Astrocyte (in vitro differentiated cells and primary cell): ENCODE results near the gene CDK5RAP2. TPM values are rescaled to one million over a fixed set of nuclear protein-coding genes. Genes with fewer than 3 reads are reported as not detected.

Experiments
- DNase-seq: peaks from one replicate; pipeline ENCODE4 v3.0.0-alpha.2; 2010; ENCODE audit warnings: low read depth
- FAIRE-seq: peaks from 2 replicates; lab custom pipeline; 2011; peaks lifted over from hg19 to GRCh38; lab: Jason Lieb, UNC
- H2AFZ ChIP-seq: 2 replicates; pipeline ENCODE4 v1.6.0; 2012; ENCODE audit warnings: low read depth, low read length, inconsistent platforms
- H3K27ac ChIP-seq: 2 replicates; pipeline ENCODE4 v1.5.1; 2011; ENCODE audit warnings: low read depth, low read length, inconsistent platforms
- H3K27me3 ChIP-seq: 2 replicates; pipeline ENCODE4 v1.6.0; 2011; ENCODE audit warnings: low read length, inconsistent platforms; ENCODE audit not compliant: insufficient read depth
- H3K36me3 ChIP-seq: 2 replicates; pipeline ENCODE4 v1.5.1; 2011; ENCODE audit warnings: low read length, inconsistent platforms; ENCODE audit not compliant: insufficient read depth
- H3K4me1 ChIP-seq: 2 replicates; pipeline ENCODE4 v1.5.1; 2011; ENCODE audit warnings: low read length, inconsistent platforms; ENCODE audit not compliant: insufficient read depth
- H3K4me2 ChIP-seq: 2 replicates; pipeline ENCODE4 v1.6.0; 2012; ENCODE audit warnings: low read length, inconsistent platforms
- H3K4me3 ChIP-seq: 2 replicates; pipeline ENCODE4 v1.5.1; 2011; ENCODE audit warnings: low read depth, mild to moderate bottlenecking, low read length, inconsistent platforms; ENCODE audit not compliant: insufficient read depth
- H3K79me2 ChIP-seq: 2 replicates; pipeline ENCODE4 v1.6.0; 2012; ENCODE audit warnings: mild to moderate bottlenecking, low read length, inconsistent platforms; ENCODE audit not compliant: insufficient read depth
- H3K9ac ChIP-seq: 2 replicates; pipeline ENCODE4 v1.6.0; 2012; ENCODE audit warnings: mild to moderate bottlenecking, low read length, inconsistent platforms
- H3K9me3 ChIP-seq: 2 replicates; pipeline ENCODE4 v1.5.1; 2012; ENCODE audit warnings: low read depth, mild to moderate bottlenecking, low read length, inconsistent platforms; ENCODE audit not compliant: insufficient read depth
- H4K20me1 ChIP-seq: 2 replicates; pipeline ENCODE4 v1.6.0; 2012; ENCODE audit warnings: low read length, inconsistent platforms; ENCODE audit not compliant: insufficient read depth
- H3K27ac Mint-ChIP-seq: one replicate; pipeline ENCODE4 v1.8.0; 2021; ENCODE audit warnings: mild to moderate bottlenecking, mixed read lengths; ENCODE audit not compliant: unreplicated experiment
- H3K27me3 Mint-ChIP-seq: one replicate; pipeline ENCODE4 v1.8.0; 2021; ENCODE audit warnings: low read depth, mixed read lengths; ENCODE audit not compliant: unreplicated experiment
- H3K36me3 Mint-ChIP-seq: one replicate; pipeline ENCODE4 v1.8.0; 2021; ENCODE audit warnings: low read depth, mixed read lengths; ENCODE audit not compliant: unreplicated experiment
- H3K4me1 Mint-ChIP-seq: one replicate; pipeline ENCODE4 v1.8.0; 2021; ENCODE audit warnings: low read depth, mixed read lengths; ENCODE audit not compliant: unreplicated experiment
- H3K4me3 Mint-ChIP-seq: one replicate; pipeline ENCODE4 v1.8.0; 2021; ENCODE audit warnings: mild to moderate bottlenecking, moderate library complexity, mixed read lengths; ENCODE audit not compliant: unreplicated experiment
- H3K9me3 Mint-ChIP-seq: one replicate; pipeline ENCODE4 v1.8.0; 2021; ENCODE audit warnings: mild to moderate bottlenecking, mixed read lengths; ENCODE audit not compliant: unreplicated experiment
- EZH2 ChIP-seq: IDR thresholded peaks from 2 replicates; pipeline ENCODE4 v1.6.1; 2012; ENCODE audit warnings: mild to moderate bottlenecking, low read length, inconsistent platforms; ENCODE audit not compliant: insufficient read depth
- total RNA-seq: library from RNA; stranded (reverse); gene quantifications from 2 replicates; pipeline ENCODE4 v1.2.1, GENCODE V29; 2021
- TF ChIP-seq, protein P1 (sequence below): IDR thresholded peaks from 2 replicates; pipeline ENCODE4 v1.5.1; 2011; ENCODE audit warnings: low read depth, mild to moderate bottlenecking, inconsistent platforms, low read length, moderate library complexity; ENCODE audit not compliant: insufficient read depth

CDK5RAP2 gene
- total RNA-seq, 1 donor from 2014 or later = 36.3 TPM

- Histone ChIP-seq H3K79me2 (peaks cover 29% of the 10 kb centered on the region), H3K27ac (no peak overlapping the region), H4K20me1 (peaks cover 6% of the 10 kb centered on the region), H3K9ac (no peak overlapping the region), H3K4me2 (no peak overlapping the region), H3K9me3 (no peaks in the 10 kb centered on the region), H2AFZ (no peak overlapping the region), H3K4me3 (no peak overlapping the region), H3K27me3 (no peaks in the 10 kb centered on the region), H3K4me1 (no peaks in the 10 kb centered on the region), H3K36me3 (peaks cover 6% of the 10 kb centered on the region)
- no peaks in the 10 kb centered on the region for H3K4me1 Mint-ChIP-seq
- H3K27me3 Mint-ChIP-seq = no peaks in the 10 kb centered on the region
- FAIRE-seq (no peak), DNase-seq (no peak)
- no peaks in the 10 kb centered on the region for H3K9me3 Mint-ChIP-seq
- H3K27ac Mint-ChIP-seq = no peak overlapping the region
- peaks cover 9% of the 10 kb centered on the region for H3K36me3 Mint-ChIP-seq
- no peak overlapping the region for H3K4me3 Mint-ChIP-seq
- TF ChIP-seq, protein P1, sequence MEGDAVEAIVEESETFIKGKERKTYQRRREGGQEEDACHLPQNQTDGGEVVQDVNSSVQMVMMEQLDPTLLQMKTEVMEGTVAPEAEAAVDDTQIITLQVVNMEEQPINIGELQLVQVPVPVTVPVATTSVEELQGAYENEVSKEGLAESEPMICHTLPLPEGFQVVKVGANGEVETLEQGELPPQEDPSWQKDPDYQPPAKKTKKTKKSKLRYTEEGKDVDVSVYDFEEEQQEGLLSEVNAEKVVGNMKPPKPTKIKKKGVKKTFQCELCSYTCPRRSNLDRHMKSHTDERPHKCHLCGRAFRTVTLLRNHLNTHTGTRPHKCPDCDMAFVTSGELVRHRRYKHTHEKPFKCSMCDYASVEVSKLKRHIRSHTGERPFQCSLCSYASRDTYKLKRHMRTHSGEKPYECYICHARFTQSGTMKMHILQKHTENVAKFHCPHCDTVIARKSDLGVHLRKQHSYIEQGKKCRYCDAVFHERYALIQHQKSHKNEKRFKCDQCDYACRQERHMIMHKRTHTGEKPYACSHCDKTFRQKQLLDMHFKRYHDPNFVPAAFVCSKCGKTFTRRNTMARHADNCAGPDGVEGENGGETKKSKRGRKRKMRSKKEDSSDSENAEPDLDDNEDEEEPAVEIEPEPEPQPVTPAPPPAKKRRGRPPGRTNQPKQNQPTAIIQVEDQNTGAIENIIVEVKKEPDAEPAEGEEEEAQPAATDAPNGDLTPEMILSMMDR = no peak
- TF ChIP-seq EZH2 = no peak
Measured at GRCh38 chr9:120558454-120558853, 21.5 kb downstream of the CDK5RAP2 start.

- no peak overlapping the region for H3K9ac ChIP-seq
- no peak for DNase-seq
- H3K27me3 ChIP-seq = no peaks in the 10 kb centered on the region
- H3K4me1 ChIP-seq = no peaks in the 10 kb centered on the region
- no peak for TF ChIP-seq EZH2
- TF ChIP-seq, protein P1 = no peak
- H3K79me2 ChIP-seq = peaks cover 20% of the 10 kb centered on the region
- H3K4me1 Mint-ChIP-seq = no peaks in the 10 kb centered on the region
- H3K4me2 ChIP-seq = no peak overlapping the region
- no peaks in the 10 kb centered on the region for H3K27me3 Mint-ChIP-seq
- H3K27ac ChIP-seq = no peak overlapping the region
- peaks cover 4% of the 10 kb centered on the region for H4K20me1 ChIP-seq
- FAIRE-seq = no peak
- H3K36me3 Mint-ChIP-seq = peaks cover 4% of the 10 kb centered on the region
- no peak overlapping the region for H2AFZ ChIP-seq
- no peak overlapping the region for H3K27ac Mint-ChIP-seq
- H3K9me3 Mint-ChIP-seq = no peaks in the 10 kb centered on the region
- H3K9me3 ChIP-seq = no peaks in the 10 kb centered on the region
- no peak overlapping the region for H3K4me3 ChIP-seq
- H3K36me3 ChIP-seq = peaks cover 6% of the 10 kb centered on the region
- no peak overlapping the region for H3K4me3 Mint-ChIP-seq
Measured at GRCh38 chr9:120557205-120557604, 22.8 kb downstream of the CDK5RAP2 start.

DNA sequence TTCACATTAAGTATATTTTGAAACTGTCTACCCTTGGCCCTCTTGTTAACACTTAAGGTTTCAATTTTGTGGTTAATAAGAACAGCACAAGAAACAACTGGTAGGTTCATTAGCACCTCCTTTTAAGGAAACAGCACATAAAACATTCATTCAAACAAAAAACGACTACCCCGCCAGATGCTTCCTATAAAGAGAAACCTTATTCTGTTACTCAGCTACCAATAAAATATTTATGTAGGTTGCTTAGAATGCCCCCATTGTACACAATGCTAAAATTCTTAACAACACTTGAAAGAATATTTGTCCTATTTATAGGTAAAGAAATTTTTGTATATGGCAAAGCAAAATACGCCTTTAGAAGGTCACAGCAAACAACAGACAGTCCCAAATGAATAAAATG is 23.2 kb downstream of the CDK5RAP2 start:
- Histone ChIP-seq H2AFZ (no peak overlapping the region), H3K4me2 (no peak overlapping the region), H4K20me1 (peaks cover 4% of the 10 kb centered on the region), H3K4me1 (no peaks in the 10 kb centered on the region), H3K27ac (no peak overlapping the region), H3K36me3 (peaks cover 6% of the 10 kb centered on the region), H3K79me2 (peaks cover 18% of the 10 kb centered on the region), H3K9me3 (no peaks in the 10 kb centered on the region), H3K4me3 (no peak overlapping the region), H3K27me3 (no peaks in the 10 kb centered on the region), H3K9ac (no peak overlapping the region)
- H3K27ac Mint-ChIP-seq = no peak overlapping the region
- H3K9me3 Mint-ChIP-seq = no peaks in the 10 kb centered on the region
- no peaks in the 10 kb centered on the region for H3K27me3 Mint-ChIP-seq
- no peak overlapping the region for H3K4me3 Mint-ChIP-seq
- peaks cover 4% of the 10 kb centered on the region for H3K36me3 Mint-ChIP-seq
- FAIRE-seq (no peak), DNase-seq (no peak)
- no peak for TF ChIP-seq EZH2
- TF ChIP-seq, protein P1 = no peak
- H3K4me1 Mint-ChIP-seq = no peaks in the 10 kb centered on the region
